ENCODE results near the gene VEGFB. TPM values are rescaled to one million over a fixed set of nuclear protein-coding genes. Genes with fewer than 3 reads are reported as not detected.

VEGFB gene
- total RNA-seq, 2 donors from 2014 or later = 25.9 to 59.5 TPM

GRCh38 chr11:64208086-64208795 is 26.1 kb upstream of the VEGFB start:
- Histone ChIP-seq H3K4me1 (peaks cover 17% of the 10 kb centered on the region), H3K9ac (ENCODE audit: low read depth in 2 of 2, low read length in 2 of 2) (peak overlapping the region; percentile 53 to 76), H3K9me3 (no peaks in the 10 kb centered on the region), H3K4me3 (peak overlapping the region; percentile 49), H3K27me3 (no peaks in the 10 kb centered on the region), H3K36me3 (peaks cover 8% of the 10 kb centered on the region), H3K27ac (peak overlapping the region; percentile 85)
- DNase-seq = no peak
- intact Hi-C loops (cut with DNase I) = no loop called here
- TF ChIP-seq CTCF (IDR thresholded peaks at IDR 0.05) = no peak

- Histone ChIP-seq H3K36me3 (peaks cover under 1% of the 10 kb centered on the region), H3K27ac (peak overlapping the region; percentile 85), H3K9ac (ENCODE audit: low read depth in 2 of 2, low read length in 2 of 2) (no peak overlapping the region), H3K27me3 (no peaks in the 10 kb centered on the region), H3K9me3 (no peaks in the 10 kb centered on the region), H3K4me1 (peaks cover 17% of the 10 kb centered on the region), H3K4me3 (no peak overlapping the region)
- intact Hi-C loops (cut with DNase I) = no loop called here
- no peak for DNase-seq
- no peak for TF ChIP-seq CTCF (IDR thresholded peaks at IDR 0.05)
Observed at GRCh38 chr11:64208796-64209562, 25.4 kb upstream of the VEGFB start.

GRCh38 chr11:64209563-64209843 is 24.9 kb upstream of the VEGFB start:
- H3K27ac ChIP-seq = no peak overlapping the region
- TF ChIP-seq CTCF (IDR thresholded peaks at IDR 0.05) = no peak
- H3K4me1 ChIP-seq = peaks cover 17% of the 10 kb centered on the region
- no peak overlapping the region for H3K4me3 ChIP-seq
- no peaks in the 10 kb centered on the region for H3K27me3 ChIP-seq
- intact Hi-C loops (cut with DNase I) = no loop called here
- no peaks in the 10 kb centered on the region for H3K9me3 ChIP-seq
- DNase-seq = no peak
- H3K9ac ChIP-seq (ENCODE audit: low read depth in 2 of 2, low read length in 2 of 2) = no peak overlapping the region
- H3K36me3 ChIP-seq = no peaks in the 10 kb centered on the region

- H3K9ac ChIP-seq (ENCODE audit: low read depth in 2 of 2, low read length in 2 of 2) = no peak overlapping the region
- intact Hi-C loops (cut with DNase I) = no loop called here
- H3K9me3 ChIP-seq = no peaks in the 10 kb centered on the region
- no peak for DNase-seq
- TF ChIP-seq CTCF (IDR thresholded peaks at IDR 0.05) = no peak
- no peak overlapping the region for H3K27ac ChIP-seq
- no peaks in the 10 kb centered on the region for H3K27me3 ChIP-seq
- H3K4me3 ChIP-seq = no peak overlapping the region
- peaks cover 12% of the 10 kb centered on the region for H3K4me1 ChIP-seq
- no peaks in the 10 kb centered on the region for H3K36me3 ChIP-seq
Observed at GRCh38 chr11:64210301-64211020, 23.9 kb upstream of the VEGFB start.

- no peak overlapping the region for H3K4me3 ChIP-seq
- intact Hi-C loops (cut with DNase I) = no loop called here
- H3K9ac ChIP-seq (ENCODE audit: low read depth in 2 of 2, low read length in 2 of 2) = no peak overlapping the region
- H3K4me1 ChIP-seq = peaks cover 5% of the 10 kb centered on the region
- no peaks in the 10 kb centered on the region for H3K36me3 ChIP-seq
- H3K27ac ChIP-seq = no peak overlapping the region
- no peak for TF ChIP-seq CTCF (IDR thresholded peaks at IDR 0.05)
- no peaks in the 10 kb centered on the region for H3K27me3 ChIP-seq
- DNase-seq = no peak
- no peaks in the 10 kb centered on the region for H3K9me3 ChIP-seq
Observed at GRCh38 chr11:64211181-64211872, 23.1 kb upstream of the VEGFB start.
